GM23338 (cell line): ENCODE data around the gene RPS6KB1. TPM values are rescaled to one million over a fixed set of nuclear protein-coding genes. Genes with fewer than 3 reads are reported as not detected.
"Not testable (repeated sequence)": the region's sequence is repeated elsewhere in the genome, so short reads cannot be mapped to it uniquely, and the experiment has no call there.

Experiments
- ATAC-seq: fragments of 200-7000 bp; cut with Tn5 transposase; 3 replicates; pipeline ENCODE4 v1.9.1; 2020
- DNase-seq: peaks from one replicate; pipeline ENCODE4 v3.0.0-alpha.2; 2015; ENCODE audit warnings: low spot score
- H2AFZ ChIP-seq: fragments of 200-600 bp; sonication (generic); 2 replicates; pipeline ENCODE4 v1.8.0; 2016; ENCODE audit warnings: antibody characterized with exemption, mild to moderate bottlenecking, moderate library complexity
- H3F3A ChIP-seq: fragments of 200-600 bp; sonication (generic); replicated peaks from 2 replicates; pipeline ENCODE4 v1.8.0; 2017; ENCODE audit warnings: antibody characterized with exemption, mixed run types, low read depth
- H3K27ac ChIP-seq: fragments of 200-600 bp; sonication (generic); 2 replicates; pipeline ENCODE4 v1.6.1; 2016; ENCODE audit warnings: low read depth
- H3K27me3 ChIP-seq: fragments of 200-600 bp; sonication (generic); 2 replicates; pipeline ENCODE4 v1.8.0; 2016; ENCODE audit warnings: mild to moderate bottlenecking, mixed run types, moderate library complexity; ENCODE audit not compliant: insufficient read depth
- H3K36me3 ChIP-seq: fragments of 200-600 bp; sonication (generic); 2 replicates; pipeline ENCODE4 v1.8.0; 2016; ENCODE audit warnings: mild to moderate bottlenecking; ENCODE audit not compliant: insufficient read depth
- H3K4me1 ChIP-seq: fragments of 200-600 bp; sonication (generic); 2 replicates; pipeline ENCODE4 v1.8.0; 2016; ENCODE audit warnings: mild to moderate bottlenecking, moderate library complexity; ENCODE audit not compliant: insufficient read depth
- H3K4me2 ChIP-seq: fragments of 200-600 bp; sonication (generic); 2 replicates; pipeline ENCODE4 v1.7.1; 2017; ENCODE audit warnings: mixed run types
- H3K4me3 ChIP-seq: fragments of 200-600 bp; sonication (generic); 2 replicates; pipeline ENCODE4 v1.6.1; 2016; ENCODE audit warnings: mixed run types
- H3K79me2 ChIP-seq: fragments of 200-600 bp; sonication (generic); replicated peaks from 2 replicates; pipeline ENCODE4 v1.8.0; 2017; ENCODE audit warnings: mild to moderate bottlenecking; ENCODE audit not compliant: insufficient read depth
- H3K9me2 ChIP-seq: fragments of 200-600 bp; sonication (generic); 2 replicates; pipeline ENCODE4 v1.8.0; 2017; ENCODE audit not compliant: insufficient read depth
- H4K20me1 ChIP-seq: fragments of 200-600 bp; sonication (generic); replicated peaks from 2 replicates; pipeline ENCODE4 v1.8.0; 2017; ENCODE audit warnings: mild to moderate bottlenecking; ENCODE audit not compliant: insufficient read depth
- H3K27ac Mint-ChIP-seq: 2 replicates; pipeline ENCODE4 v1.8.0; 2020; ENCODE audit warnings: inconsistent platforms, mild to moderate bottlenecking, moderate library complexity, mixed read lengths
- H3K27me3 Mint-ChIP-seq: 3 replicates; pipeline ENCODE4 v1.8.0; 2022; ENCODE audit warnings: low read depth, mild to moderate bottlenecking, moderate library complexity, mixed read lengths, inconsistent platforms; ENCODE audit not compliant: insufficient read depth, poor library complexity
- H3K36me3 Mint-ChIP-seq: 3 replicates; pipeline ENCODE4 v1.8.0; 2021; ENCODE audit warnings: low read depth, mild to moderate bottlenecking, inconsistent platforms, moderate library complexity, mixed read lengths
- H3K4me1 Mint-ChIP-seq: 3 replicates; pipeline ENCODE4 v1.8.0; 2020; ENCODE audit warnings: mild to moderate bottlenecking, inconsistent platforms, mixed read lengths
- H3K4me3 Mint-ChIP-seq: 3 replicates; pipeline ENCODE4 v1.8.0; 2021; ENCODE audit warnings: moderate library complexity, mild to moderate bottlenecking, inconsistent platforms, mixed read lengths
- H3K9me3 Mint-ChIP-seq: 3 replicates; pipeline ENCODE4 v1.8.0; 2020; ENCODE audit warnings: moderate library complexity, mild to moderate bottlenecking, inconsistent platforms, mixed read lengths
- CREB1 ChIP-seq: fragments of 250-450 bp; sonication (Bioruptor Pico); IDR thresholded peaks from 2 replicates; pipeline ENCODE4 v1.5.0; 2020; ENCODE audit warnings: low read depth, mild to moderate bottlenecking, moderate library complexity
- NANOG ChIP-seq: IDR thresholded peaks from 2 replicates; pipeline ENCODE4 v1.6.1; 2016; ENCODE audit warnings: antibody characterized with exemption, borderline replicate concordance
- POLR2AphosphoS5 ChIP-seq: IDR thresholded peaks from 2 replicates; pipeline ENCODE4 v1.6.1; 2016; ENCODE audit warnings: antibody characterized with exemption, low read depth
- REST ChIP-seq: IDR thresholded peaks from one replicate; pipeline ENCODE4 v1.6.1; 2018; ENCODE audit warnings: antibody characterized with exemption; ENCODE audit not compliant: unreplicated experiment
- STAT1 ChIP-seq: IDR thresholded peaks from one replicate; pipeline ENCODE4 v1.6.1; 2016; ENCODE audit warnings: antibody characterized with exemption; ENCODE audit not compliant: unreplicated experiment
- ZNF114 ChIP-seq: fragments of 250-450 bp; sonication (Bioruptor Pico); IDR thresholded peaks from 2 replicates; pipeline ENCODE4 v1.5.0; 2020; ENCODE audit warnings: mild to moderate bottlenecking, moderate library complexity
- ZNF331 ChIP-seq: fragments of 250-450 bp; sonication (Bioruptor Pico); IDR thresholded peaks from 2 replicates; pipeline ENCODE4 v1.5.0; 2020; ENCODE audit warnings: low read depth, mild to moderate bottlenecking, moderate library complexity
- polyA plus RNA-seq: library from polyadenylated mRNA; unstranded; fragments of >200 nt; fragmentation: Nextera tagmentation; extraction: Ambion mirVana; gene quantifications from 2 replicates; pipeline ENCODE4 v1.2.1, GENCODE V29; 2016
- total RNA-seq: library from RNA; depleted of rRNA; stranded (reverse); fragments of >200 nt; shearing (Covaris generic); gene quantifications from 2 replicates; pipeline ENCODE4 v1.2.3, GENCODE V29; 2014
- TF ChIP-seq, protein P1 (sequence below): fragments of 250-450 bp; sonication (Bioruptor Pico); IDR thresholded peaks from 2 replicates; pipeline ENCODE4 v1.5.0; 2020; ENCODE audit warnings: mild to moderate bottlenecking, moderate library complexity

RPS6KB1 gene
- total and polyA plus RNA-seq, 2 experiments from 2014 or later: 19.5 to 21.7 TPM

DNA sequence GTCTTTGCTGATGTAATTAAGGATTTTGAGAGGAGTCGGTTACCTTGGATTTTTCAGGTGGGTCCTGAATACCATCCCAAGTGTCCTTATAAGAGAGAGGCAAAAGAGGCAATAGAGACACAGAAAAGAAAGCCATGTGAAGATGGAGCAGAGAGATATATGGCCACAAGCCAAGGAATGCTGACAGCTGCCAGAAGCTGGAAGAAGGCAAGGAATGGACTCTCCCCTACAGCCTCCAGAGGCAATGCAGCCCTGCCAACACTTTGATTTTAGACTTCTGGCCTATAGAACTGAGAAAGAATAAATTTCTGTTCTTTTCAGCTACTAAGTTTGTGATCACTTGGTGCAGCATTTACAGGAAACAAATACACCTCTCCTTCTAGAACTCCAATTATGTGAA, 79.9 kb downstream of the RPS6KB1 start:
- no peaks in the 10 kb centered on the region for H3F3A ChIP-seq
- Mint-ChIP-seq H3K4me1 (no peaks in the 10 kb centered on the region; the same call in 2 of the 3 replicates), H3K27me3 (no peaks in the 10 kb centered on the region), H3K9me3 (peaks cover 3% of the 10 kb centered on the region; the same call in 1 of the 3 replicates), H3K36me3 (no peaks in the 10 kb centered on the region), H3K4me3 (no peak overlapping the region), H3K27ac (no peak overlapping the region)
- no peak overlapping the region for H3K27ac ChIP-seq
- H4K20me1 ChIP-seq: no peaks in the 10 kb centered on the region
- H3K9me2 ChIP-seq: no peaks in the 10 kb centered on the region
- no peak overlapping the region for H2AFZ ChIP-seq
- no peaks in the 10 kb centered on the region for H3K4me1 ChIP-seq
- H3K4me3 ChIP-seq: no peak overlapping the region
- no peak for TF ChIP-seq POLR2AphosphoS5
- TF ChIP-seq REST: no peak
- TF ChIP-seq STAT1: no peak
- TF ChIP-seq NANOG: no peak
- TF ChIP-seq ZNF331: no peak
- TF ChIP-seq CREB1 (CRISPR knock-in tag): no peak
- TF ChIP-seq ZNF114 (CRISPR knock-in tag): no peak
- TF ChIP-seq, protein P1, sequence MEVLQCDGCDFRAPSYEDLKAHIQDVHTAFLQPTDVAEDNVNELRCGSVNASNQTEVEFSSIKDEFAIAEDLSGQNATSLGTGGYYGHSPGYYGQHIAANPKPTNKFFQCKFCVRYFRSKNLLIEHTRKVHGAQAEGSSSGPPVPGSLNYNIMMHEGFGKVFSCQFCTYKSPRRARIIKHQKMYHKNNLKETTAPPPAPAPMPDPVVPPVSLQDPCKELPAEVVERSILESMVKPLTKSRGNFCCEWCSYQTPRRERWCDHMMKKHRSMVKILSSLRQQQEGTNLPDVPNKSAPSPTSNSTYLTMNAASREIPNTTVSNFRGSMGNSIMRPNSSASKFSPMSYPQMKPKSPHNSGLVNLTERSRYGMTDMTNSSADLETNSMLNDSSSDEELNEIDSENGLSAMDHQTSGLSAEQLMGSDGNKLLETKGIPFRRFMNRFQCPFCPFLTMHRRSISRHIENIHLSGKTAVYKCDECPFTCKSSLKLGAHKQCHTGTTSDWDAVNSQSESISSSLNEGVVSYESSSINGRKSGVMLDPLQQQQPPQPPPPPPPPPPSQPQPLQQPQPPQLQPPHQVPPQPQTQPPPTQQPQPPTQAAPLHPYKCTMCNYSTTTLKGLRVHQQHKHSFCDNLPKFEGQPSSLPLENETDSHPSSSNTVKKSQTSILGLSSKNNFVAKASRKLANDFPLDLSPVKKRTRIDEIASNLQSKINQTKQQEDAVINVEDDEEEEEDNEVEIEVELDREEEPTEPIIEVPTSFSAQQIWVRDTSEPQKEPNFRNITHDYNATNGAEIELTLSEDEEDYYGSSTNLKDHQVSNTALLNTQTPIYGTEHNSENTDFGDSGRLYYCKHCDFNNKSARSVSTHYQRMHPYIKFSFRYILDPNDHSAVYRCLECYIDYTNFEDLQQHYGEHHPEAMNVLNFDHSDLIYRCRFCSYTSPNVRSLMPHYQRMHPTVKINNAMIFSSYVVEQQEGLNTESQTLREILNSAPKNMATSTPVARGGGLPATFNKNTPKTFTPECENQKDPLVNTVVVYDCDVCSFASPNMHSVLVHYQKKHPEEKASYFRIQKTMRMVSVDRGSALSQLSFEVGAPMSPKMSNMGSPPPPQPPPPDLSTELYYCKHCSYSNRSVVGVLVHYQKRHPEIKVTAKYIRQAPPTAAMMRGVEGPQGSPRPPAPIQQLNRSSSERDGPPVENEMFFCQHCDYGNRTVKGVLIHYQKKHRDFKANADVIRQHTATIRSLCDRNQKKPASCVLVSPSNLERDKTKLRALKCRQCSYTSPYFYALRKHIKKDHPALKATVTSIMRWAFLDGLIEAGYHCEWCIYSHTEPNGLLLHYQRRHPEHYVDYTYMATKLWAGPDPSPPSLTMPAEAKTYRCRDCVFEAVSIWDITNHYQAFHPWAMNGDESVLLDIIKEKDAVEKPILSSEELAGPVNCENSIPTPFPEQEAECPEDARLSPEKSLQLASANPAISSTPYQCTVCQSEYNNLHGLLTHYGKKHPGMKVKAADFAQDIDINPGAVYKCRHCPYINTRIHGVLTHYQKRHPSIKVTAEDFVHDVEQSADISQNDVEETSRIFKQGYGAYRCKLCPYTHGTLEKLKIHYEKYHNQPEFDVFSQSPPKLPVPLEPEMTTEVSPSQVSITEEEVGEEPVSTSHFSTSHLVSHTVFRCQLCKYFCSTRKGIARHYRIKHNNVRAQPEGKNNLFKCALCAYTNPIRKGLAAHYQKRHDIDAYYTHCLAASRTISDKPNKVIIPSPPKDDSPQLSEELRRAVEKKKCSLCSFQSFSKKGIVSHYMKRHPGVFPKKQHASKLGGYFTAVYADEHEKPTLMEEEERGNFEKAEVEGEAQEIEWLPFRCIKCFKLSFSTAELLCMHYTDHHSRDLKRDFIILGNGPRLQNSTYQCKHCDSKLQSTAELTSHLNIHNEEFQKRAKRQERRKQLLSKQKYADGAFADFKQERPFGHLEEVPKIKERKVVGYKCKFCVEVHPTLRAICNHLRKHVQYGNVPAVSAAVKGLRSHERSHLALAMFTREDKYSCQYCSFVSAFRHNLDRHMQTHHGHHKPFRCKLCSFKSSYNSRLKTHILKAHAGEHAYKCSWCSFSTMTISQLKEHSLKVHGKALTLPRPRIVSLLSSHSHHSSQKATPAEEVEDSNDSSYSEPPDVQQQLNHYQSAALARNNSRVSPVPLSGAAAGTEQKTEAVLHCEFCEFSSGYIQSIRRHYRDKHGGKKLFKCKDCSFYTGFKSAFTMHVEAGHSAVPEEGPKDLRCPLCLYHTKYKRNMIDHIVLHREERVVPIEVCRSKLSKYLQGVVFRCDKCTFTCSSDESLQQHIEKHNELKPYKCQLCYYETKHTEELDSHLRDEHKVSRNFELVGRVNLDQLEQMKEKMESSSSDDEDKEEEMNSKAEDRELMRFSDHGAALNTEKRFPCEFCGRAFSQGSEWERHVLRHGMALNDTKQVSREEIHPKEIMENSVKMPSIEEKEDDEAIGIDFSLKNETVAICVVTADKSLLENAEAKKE (CRISPR knock-in tag): no peak
- no peak for DNase-seq
- H3K36me3 ChIP-seq: no peaks in the 10 kb centered on the region
- ATAC-seq: no peak
- no peaks in the 10 kb centered on the region for H3K79me2 ChIP-seq
- H3K4me2 ChIP-seq: no peak overlapping the region
- no peaks in the 10 kb centered on the region for H3K27me3 ChIP-seq

- not testable (repeated sequence) for H3K4me1 ChIP-seq, H3K9me3 Mint-ChIP-seq, DNase-seq, H3K36me3 ChIP-seq, H3K36me3 Mint-ChIP-seq, H3K27ac Mint-ChIP-seq, H3F3A ChIP-seq, H3K4me2 ChIP-seq, H3K4me1 Mint-ChIP-seq, H3K27me3 Mint-ChIP-seq, H3K4me3 ChIP-seq, H3K4me3 Mint-ChIP-seq, H4K20me1 ChIP-seq, H3K9me2 ChIP-seq, H3K27ac ChIP-seq, ATAC-seq, H3K27me3 ChIP-seq, H3K79me2 ChIP-seq
- H2AFZ ChIP-seq: 0 out of 2 replicates have a peak overlapping the region, but pooled peaks have one; percentile 86
Measured at GRCh38 chr17:59973483-59973882, 80.6 kb downstream of the RPS6KB1 start.

DNA sequence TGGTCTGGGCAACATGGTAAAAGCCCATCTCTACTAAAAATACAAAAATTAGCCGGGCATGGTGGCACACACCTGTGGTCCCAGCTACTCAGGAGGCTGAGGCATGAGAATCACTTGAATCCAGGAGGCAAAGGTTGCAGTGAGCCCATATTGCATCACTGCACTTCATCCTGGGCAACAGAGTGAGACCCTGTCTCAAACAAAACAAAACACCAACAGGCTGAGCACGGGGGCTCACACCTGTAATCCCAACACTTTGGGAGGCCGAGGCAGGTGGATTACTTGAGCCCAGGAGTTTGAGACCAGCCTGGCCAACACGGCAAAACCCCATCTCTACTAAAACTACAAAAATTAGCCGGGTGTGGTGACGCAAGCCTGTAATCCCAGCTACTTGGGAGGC, 82.2 kb downstream of the RPS6KB1 start:
- not testable (repeated sequence) for H3K4me3 ChIP-seq, H3K27ac Mint-ChIP-seq, H3K4me2 ChIP-seq, H2AFZ ChIP-seq, H3K36me3 Mint-ChIP-seq, H3K27ac ChIP-seq, H3K4me3 Mint-ChIP-seq, H4K20me1 ChIP-seq, H3K4me1 Mint-ChIP-seq, H3F3A ChIP-seq, ATAC-seq, H3K79me2 ChIP-seq, DNase-seq, H3K4me1 ChIP-seq, H3K9me2 ChIP-seq, H3K36me3 ChIP-seq, H3K27me3 Mint-ChIP-seq, H3K27me3 ChIP-seq, H3K9me3 Mint-ChIP-seq
